ENCODE results near the gene NDUFA6.
"Not testable (repeated sequence)": the region's sequence is repeated elsewhere in the genome, so short reads cannot be mapped to it uniquely, and the experiment has no call there.

Gene NDUFA6

DNA sequence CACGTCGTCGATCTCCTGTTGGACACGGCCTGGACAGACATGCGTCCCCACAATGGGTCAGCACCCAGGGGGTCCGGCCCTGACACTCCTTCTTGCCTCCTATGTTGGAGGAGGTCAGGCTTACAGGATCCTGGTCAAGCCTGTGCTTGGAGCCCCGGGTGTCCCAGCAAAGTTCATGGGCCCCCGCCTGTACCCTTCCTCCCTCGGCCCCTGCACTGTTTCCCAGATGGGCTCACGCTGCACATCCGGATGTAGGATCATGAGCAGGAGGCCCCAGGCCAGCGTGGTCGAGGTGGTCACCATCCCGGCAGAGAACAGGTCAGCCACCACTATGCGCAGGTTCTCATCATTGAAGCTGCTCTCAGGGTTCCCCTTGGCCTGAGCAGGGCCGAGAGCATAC lies 37.0 kb upstream of the NDUFA6 start:
- Mint-ChIP-seq H3K36me3 (ENCODE audit: low read depth) (no peaks in the 10 kb centered on the region), H3K4me1 (no peaks in the 10 kb centered on the region), H3K9me3 (no peaks in the 10 kb centered on the region), H3K27ac (no peak overlapping the region), H3K4me3 (no peak overlapping the region), H3K27me3 (no peaks in the 10 kb centered on the region)
- ATAC-seq = no peak
- DNase-seq = no peak

DNA sequence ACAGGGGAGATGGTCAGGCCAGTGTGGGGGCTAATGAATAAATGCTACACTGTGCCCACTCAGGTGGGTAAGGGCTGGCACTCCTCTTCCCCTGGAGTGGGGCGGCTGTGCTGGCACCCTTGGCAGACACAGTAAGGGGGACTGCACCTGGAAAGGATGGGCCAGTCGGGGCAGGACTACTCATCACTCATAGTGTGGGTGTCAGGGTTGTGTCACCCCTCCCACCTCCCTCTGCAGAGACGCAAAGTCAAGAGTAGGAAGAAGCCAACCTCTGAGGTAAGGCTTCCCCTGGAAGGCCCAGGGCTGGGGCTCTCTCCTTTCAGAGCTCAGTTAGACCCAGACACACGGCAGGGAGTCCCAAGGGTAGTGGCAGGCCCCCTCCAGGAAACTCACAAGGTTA lies 33.0 kb upstream of the NDUFA6 start:
- not testable (repeated sequence) for H3K27me3 Mint-ChIP-seq; H3K4me3 Mint-ChIP-seq; DNase-seq; H3K36me3 Mint-ChIP-seq (ENCODE audit: low read depth); H3K9me3 Mint-ChIP-seq; H3K27ac Mint-ChIP-seq
- ATAC-seq = peak; percentile 76
- peaks cover 36% of the 10 kb centered on the region for H3K4me1 Mint-ChIP-seq

DNA sequence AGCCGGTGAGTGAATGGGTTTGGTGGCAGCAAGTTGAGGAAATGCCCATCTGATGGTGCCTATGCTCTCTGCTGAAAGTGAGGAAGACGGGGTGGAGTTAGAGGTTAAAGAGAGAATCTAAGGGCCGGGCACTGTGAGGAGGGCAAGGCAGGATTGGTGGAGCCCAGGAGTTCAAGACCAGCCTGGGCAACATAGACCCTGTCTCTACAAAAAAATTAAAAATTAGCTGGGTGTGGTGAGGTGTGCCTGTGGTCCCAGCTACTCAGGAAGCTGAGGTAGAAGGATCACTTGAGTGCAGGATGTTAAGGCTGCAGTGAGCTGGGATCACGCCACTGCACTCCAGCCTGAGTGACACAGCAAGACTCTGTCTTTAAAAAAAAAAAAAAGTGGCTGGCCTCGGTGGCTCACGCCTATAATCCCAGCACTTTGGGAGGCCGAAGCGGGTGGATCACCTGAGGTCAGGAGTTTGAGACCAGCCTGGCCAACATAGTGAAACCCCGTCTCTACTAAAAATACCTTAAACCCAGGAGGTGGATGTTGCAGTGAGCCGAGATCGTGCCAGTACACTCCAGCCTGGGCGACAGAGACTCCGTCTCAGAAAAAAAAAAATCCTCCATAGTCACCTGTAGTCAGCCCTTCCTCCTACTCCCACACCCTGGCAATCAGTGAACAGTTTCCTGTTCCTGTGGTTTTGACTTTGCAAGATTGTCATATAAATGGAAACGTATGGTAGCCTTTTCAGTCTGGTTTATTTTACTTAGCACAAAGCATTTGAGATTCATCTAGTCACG lies 29.9 kb upstream of the NDUFA6 start:
- Mint-ChIP-seq H3K27ac (peak overlapping the region; percentile 94), H3K4me1 (peaks cover 36% of the 10 kb centered on the region), H3K4me3 (peak overlapping the region; percentile 70)
- peak; percentile 65 for ATAC-seq
- H3K9me3 Mint-ChIP-seq; H3K27me3 Mint-ChIP-seq; H3K36me3 Mint-ChIP-seq (ENCODE audit: low read depth): not testable (repeated sequence)
- DNase-seq = peak; percentile 44

DNA sequence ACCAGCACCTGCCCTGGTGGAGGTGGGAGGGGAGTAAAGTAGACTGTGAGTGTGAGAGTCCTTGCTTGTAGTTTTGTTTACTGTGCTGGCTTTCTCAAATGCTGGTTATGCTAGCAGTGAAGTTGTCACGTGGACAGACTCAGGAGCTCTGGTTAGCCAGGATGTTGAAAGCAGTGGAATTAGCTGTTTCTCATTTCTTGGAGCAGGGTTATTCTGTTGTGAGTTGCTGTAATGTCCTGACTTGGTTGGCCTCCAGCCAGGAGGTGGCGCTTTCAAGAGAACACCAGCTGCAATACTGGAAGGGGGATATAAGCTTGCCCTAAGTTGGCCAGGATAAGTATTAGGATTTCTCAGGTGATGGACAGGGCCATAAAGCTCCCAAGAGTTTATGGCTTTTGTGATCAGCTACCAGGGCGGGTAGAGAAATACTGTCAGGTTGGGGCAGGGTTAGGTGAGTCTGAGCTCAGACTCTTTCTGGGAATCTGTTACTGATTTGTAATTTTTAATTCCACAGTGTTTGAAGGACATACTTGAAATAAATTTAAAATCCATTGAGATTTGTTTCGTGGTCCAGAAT lies 26.4 kb upstream of the NDUFA6 start:
- DNase-seq (no peak), ATAC-seq (no peak)
- Mint-ChIP-seq H3K27me3 (no peaks in the 10 kb centered on the region), H3K9me3 (peaks cover 17% of the 10 kb centered on the region), H3K4me3 (no peak overlapping the region), H3K36me3 (ENCODE audit: low read depth) (peaks cover 11% of the 10 kb centered on the region), H3K4me1 (peaks cover 30% of the 10 kb centered on the region), H3K27ac (no peak overlapping the region)

DNA sequence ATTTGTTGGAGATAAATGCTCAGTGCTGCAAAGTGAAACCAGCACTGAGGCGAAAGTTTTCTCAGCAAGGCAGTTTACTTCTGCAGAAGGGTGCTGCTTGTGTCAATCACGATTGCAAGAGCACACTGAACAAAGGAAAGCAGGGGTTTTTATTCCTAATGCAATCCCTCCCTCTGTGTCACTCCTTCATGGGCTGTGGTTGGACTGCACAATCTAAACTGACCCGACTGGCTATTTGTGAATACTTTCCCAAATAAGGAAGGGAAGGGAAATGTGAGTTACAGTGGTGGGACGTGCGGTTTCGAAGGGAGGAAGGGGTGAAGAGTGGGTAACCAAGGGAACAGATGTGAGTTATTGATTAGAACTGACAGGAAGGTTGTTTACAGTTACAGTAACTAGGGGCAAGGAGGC lies 24.9 kb upstream of the NDUFA6 start:
- not testable (repeated sequence) for H3K27ac Mint-ChIP-seq, ATAC-seq, H3K27me3 Mint-ChIP-seq, H3K4me3 Mint-ChIP-seq, DNase-seq
- Mint-ChIP-seq H3K36me3 (ENCODE audit: low read depth) (peaks cover 11% of the 10 kb centered on the region), H3K9me3 (peaks cover 17% of the 10 kb centered on the region), H3K4me1 (peaks cover 16% of the 10 kb centered on the region)

DNA sequence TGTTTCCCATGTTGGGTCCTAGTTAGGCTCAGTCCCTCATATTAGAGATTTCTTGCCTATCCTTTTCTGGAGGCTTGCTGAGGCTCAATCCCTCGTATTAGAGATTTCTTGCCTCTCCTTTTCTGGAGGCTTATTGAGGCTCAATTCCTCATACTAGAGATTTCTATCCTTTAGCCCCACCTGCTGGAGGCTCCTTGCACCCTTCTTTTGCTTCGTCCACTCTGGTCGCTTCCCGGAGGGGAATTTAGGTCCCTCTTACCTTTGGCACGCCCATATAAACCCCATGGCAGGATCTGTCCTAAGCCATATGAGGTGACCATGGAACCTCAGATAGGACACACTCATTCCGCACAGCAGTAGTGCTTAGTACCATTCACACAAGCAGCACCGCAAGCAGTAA lies 24.1 kb upstream of the NDUFA6 start:
- Mint-ChIP-seq H3K36me3 (ENCODE audit: low read depth) (peaks cover 11% of the 10 kb centered on the region), H3K4me3 (no peak overlapping the region), H3K9me3 (peaks cover 17% of the 10 kb centered on the region), H3K27me3 (no peaks in the 10 kb centered on the region), H3K27ac (no peak overlapping the region), H3K4me1 (peaks cover 9% of the 10 kb centered on the region)
- DNase-seq (no peak), ATAC-seq (no peak)

DNA sequence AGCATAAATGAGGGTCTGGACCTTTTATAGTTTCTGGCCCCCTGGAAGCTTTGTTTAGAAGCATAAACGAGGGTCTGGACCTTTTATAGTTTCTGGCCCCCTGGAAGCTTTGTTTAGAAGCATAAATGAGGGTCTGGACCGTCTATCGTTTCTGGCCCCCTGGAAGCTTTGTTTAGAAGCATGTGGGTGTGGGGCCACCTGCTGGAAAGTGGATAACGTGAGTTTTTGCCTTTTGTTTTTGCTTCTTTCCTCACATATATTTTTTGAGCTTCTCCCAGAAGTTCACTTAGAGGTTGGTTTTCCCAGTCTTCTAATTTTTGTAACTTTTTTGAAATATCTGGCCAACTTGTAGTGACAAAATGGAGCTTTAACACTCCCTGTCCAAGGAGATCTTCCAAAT lies 22.2 kb upstream of the NDUFA6 start:
- not testable (repeated sequence) for DNase-seq, H3K4me1 Mint-ChIP-seq, H3K4me3 Mint-ChIP-seq, H3K27ac Mint-ChIP-seq, ATAC-seq, H3K27me3 Mint-ChIP-seq
- H3K36me3 Mint-ChIP-seq (ENCODE audit: low read depth) = peaks cover 11% of the 10 kb centered on the region
- peaks cover 17% of the 10 kb centered on the region for H3K9me3 Mint-ChIP-seq

DNA sequence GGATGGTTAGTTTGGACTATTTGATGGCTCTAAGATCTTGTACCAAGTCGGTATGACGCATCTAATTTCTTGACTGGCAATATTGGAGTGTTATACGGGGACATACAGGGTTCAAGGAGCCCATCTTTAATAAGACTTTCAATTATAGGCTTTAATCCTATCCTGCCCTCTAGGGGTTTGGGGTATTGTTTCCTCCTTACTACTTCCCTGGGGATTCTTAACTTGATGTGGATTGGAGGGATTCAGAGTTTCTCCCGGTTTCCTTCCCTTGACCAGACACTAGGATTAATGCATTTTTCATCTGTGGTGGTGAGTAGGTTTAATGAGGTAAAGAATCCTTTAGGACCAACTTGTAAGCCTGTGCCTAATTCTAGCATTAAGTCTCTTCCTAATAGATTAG lies 21.2 kb upstream of the NDUFA6 start:
- H3K27ac Mint-ChIP-seq = no peak overlapping the region
- H3K4me1 Mint-ChIP-seq = no peaks in the 10 kb centered on the region
- ATAC-seq (no peak), DNase-seq (no peak)
- H3K27me3 Mint-ChIP-seq = no peaks in the 10 kb centered on the region
- H3K36me3 Mint-ChIP-seq (ENCODE audit: low read depth) = peaks cover 11% of the 10 kb centered on the region
- no peak overlapping the region for H3K4me3 Mint-ChIP-seq
- peaks cover 17% of the 10 kb centered on the region for H3K9me3 Mint-ChIP-seq

DNA sequence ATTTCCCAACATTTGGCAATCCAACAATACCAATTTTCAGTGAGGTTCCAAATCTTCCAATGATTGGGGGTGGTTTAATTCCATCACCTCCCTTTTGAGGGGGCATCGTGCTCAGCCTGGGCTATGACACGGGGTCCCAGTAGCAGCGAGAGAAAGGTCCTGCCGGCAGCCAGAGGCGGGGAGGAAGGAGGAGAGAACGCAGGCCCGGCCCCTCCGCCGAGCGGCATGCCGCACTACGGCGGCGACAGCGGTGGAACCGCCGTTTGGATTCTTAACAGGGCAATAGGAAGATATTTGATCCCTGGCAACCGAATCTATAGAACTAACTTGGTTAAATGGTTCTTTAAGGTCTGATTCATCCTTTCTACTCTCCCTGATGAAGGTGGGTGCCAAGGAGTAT lies 18.3 kb upstream of the NDUFA6 start:
- Mint-ChIP-seq H3K27ac (no peak overlapping the region), H3K36me3 (ENCODE audit: low read depth) (peaks cover 10% of the 10 kb centered on the region), H3K27me3 (no peaks in the 10 kb centered on the region), H3K4me3 (no peak overlapping the region), H3K4me1 (no peaks in the 10 kb centered on the region), H3K9me3 (peaks cover 8% of the 10 kb centered on the region)
- DNase-seq (no peak), ATAC-seq (no peak)

DNA sequence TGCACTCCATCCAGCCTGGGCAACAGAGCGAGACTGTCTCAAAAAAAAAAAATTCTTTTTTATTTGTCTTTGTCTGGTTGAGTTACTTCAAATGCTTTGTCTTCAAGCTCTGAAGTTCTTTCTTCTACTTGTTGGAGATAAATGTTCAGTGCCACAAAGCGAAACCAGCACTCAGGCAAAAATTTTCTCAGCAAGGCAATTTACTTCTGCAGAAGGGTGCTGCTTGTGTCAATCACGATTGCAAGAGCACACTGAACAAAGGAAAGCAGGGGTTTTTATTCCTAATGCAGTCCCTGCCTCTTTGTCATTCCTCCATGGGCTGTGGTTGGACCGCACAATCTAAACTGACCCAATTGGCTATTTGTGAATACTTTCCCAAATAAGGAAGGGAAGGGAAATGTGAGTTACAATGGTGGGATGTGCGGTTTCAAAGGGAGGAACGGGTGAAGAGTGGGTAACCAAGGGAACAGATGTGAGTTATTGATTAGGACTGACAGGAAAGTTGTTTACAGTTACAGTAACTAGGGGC lies 13.8 kb upstream of the NDUFA6 start:
- not testable (repeated sequence) for ATAC-seq, H3K27ac Mint-ChIP-seq
- peaks cover 37% of the 10 kb centered on the region for H3K36me3 Mint-ChIP-seq (ENCODE audit: low read depth)

DNA sequence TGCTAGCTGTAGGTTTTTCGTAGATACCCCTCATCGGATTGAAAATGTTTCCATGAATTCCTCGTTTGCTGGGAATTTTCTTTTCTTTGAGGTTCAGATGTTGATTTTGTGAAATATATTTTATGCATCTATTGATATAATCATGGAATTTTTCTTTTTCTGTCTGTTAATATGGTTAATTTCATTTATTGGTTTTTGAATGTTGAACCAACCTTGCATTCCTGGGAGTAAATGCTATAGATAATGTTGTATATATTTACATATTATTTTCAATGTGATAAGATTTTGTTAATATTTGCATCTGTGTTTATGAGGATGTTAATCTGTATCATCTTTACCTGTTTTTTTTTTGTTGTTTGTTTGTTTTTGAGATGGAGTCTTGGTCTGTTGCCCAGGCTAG lies 10.6 kb upstream of the NDUFA6 start:
- Mint-ChIP-seq H3K4me1 (no peaks in the 10 kb centered on the region), H3K27ac (no peak overlapping the region), H3K9me3 (peaks cover 32% of the 10 kb centered on the region), H3K36me3 (ENCODE audit: low read depth) (peaks cover 43% of the 10 kb centered on the region), H3K27me3 (no peaks in the 10 kb centered on the region), H3K4me3 (no peak overlapping the region)
- ATAC-seq (no peak), DNase-seq (no peak)

More for the DNA sequence above, 13.8 kb upstream of the NDUFA6 start:
- H3K9me3 Mint-ChIP-seq = peaks cover 29% of the 10 kb centered on the region
- H3K4me3 Mint-ChIP-seq, H3K27me3 Mint-ChIP-seq, DNase-seq, H3K4me1 Mint-ChIP-seq: not testable (repeated sequence)

DNA sequence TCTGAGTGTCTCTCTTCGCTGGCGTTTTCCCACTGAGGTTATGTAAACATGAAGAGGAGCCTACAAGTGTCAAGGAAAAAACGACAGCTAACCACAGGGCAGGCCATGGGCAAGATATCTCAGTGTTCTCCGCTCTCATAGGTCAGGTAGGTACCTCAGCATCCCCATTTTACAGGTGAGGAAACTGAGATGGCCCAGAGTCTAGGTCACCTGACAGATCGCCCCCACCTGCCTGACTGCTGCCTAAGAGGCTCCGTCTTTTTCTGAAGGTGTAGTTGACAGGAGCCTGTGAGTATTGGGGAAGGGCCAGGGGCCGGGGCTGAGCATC lies 847 bp upstream of the NDUFA6 start:
- H3K36me3 Mint-ChIP-seq (ENCODE audit: low read depth) = peaks cover 24% of the 10 kb centered on the region
- peak overlapping the region; percentile 98 for H3K27ac Mint-ChIP-seq
- ATAC-seq (no peak), DNase-seq (no peak)
- H3K4me3 Mint-ChIP-seq = peak overlapping the region; percentile 97
- no peaks in the 10 kb centered on the region for H3K27me3 Mint-ChIP-seq
- no peaks in the 10 kb centered on the region for H3K9me3 Mint-ChIP-seq
- H3K4me1 Mint-ChIP-seq = peaks cover 26% of the 10 kb centered on the region

DNA sequence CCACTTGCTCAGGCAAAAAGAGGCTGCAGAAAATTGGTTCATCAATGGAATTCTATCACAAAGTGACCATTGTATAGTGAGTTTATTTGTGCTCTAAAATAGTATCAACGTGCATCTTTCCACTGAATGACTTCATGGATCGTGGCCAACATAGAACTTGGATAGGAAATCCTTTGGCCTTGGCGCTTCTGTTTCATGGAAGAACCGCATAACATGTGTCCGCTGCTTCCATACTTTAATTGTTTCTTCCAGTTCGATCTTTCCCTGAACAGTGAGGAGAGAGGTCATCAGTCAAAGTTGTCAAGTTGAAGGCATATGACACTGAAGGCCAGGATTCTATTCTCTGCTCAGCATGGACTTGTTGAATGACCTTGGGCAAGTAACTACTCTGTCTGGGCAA lies 4.5 kb downstream of the NDUFA6 start:
- no peak for ATAC-seq
- no peaks in the 10 kb centered on the region for H3K9me3 Mint-ChIP-seq
- no peaks in the 10 kb centered on the region for H3K27me3 Mint-ChIP-seq
- no peak overlapping the region for H3K4me3 Mint-ChIP-seq
- DNase-seq = no peak
- peaks cover 50% of the 10 kb centered on the region for H3K36me3 Mint-ChIP-seq (ENCODE audit: low read depth)
- H3K4me1 Mint-ChIP-seq = peaks cover 30% of the 10 kb centered on the region
- peak overlapping the region; percentile 10 for H3K27ac Mint-ChIP-seq

DNA sequence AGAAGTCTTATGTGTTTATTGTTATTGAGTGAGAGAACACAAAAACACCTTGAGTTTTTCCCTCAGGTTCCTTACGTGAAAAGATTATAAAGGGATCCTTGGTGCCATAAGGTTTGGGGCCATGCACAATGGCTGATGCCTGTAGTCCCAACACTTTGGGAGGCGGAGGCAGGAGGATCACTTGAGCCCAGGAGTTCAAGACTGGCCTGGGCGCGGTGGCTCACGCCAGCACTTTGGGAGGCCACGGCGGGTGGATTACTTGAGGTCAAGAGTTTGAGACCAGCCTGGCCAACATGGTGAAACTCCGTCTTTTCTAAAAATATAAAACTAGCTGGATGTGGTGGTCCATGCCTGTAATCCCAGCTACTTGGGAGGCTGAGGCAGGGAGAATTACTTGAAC lies 5.7 kb downstream of the NDUFA6 start:
- peaks cover 47% of the 10 kb centered on the region for H3K36me3 Mint-ChIP-seq (ENCODE audit: low read depth)
- H3K4me3 Mint-ChIP-seq = no peak overlapping the region
- no peak overlapping the region for H3K27ac Mint-ChIP-seq
- no peak for DNase-seq
- no peak for ATAC-seq
- H3K27me3 Mint-ChIP-seq = no peaks in the 10 kb centered on the region
- no peaks in the 10 kb centered on the region for H3K9me3 Mint-ChIP-seq
- peaks cover 36% of the 10 kb centered on the region for H3K4me1 Mint-ChIP-seq

DNA sequence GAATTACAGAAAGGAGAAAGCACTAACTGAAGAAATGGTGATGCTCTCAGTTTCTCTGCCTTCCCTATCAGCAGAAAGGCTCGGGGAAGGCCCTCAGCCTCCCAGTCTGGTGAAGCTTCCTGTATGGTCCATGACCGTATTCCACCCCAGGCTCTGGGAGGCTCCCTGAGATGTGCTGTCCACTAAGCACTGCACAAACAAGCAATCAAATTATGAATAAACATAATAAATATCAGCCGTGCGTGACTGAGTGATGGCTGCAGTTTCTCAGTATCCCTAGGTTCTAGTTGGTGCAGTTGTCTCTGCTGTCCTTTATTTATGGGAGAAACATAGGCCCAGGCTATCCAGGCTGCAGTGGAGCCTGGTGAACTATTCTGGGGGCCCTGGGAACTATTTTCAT lies 7.5 kb downstream of the NDUFA6 start:
- H3K36me3 Mint-ChIP-seq (ENCODE audit: low read depth) = peaks cover 35% of the 10 kb centered on the region
- H3K27me3 Mint-ChIP-seq = no peaks in the 10 kb centered on the region
- no peak overlapping the region for H3K27ac Mint-ChIP-seq
- DNase-seq (no peak), ATAC-seq (no peak)
- H3K4me1 Mint-ChIP-seq = peaks cover 35% of the 10 kb centered on the region
- no peaks in the 10 kb centered on the region for H3K9me3 Mint-ChIP-seq
- H3K4me3 Mint-ChIP-seq = no peak overlapping the region

Data from activated naive CD8-positive, alpha-beta T cell treated with anti-CD3 and anti-CD28 coated beads, Interleukin-2, amount 50 U/mL, for 24 hours (primary cell).